Activated CD8-positive, alpha-beta memory T cell treated with anti-CD3 and anti-CD28 coated beads, Interleukin-2, amount 50 U/mL, for 1 hour (primary cell): ENCODE results near the gene HES5.
"Not testable (repeated sequence)": the region's sequence is repeated elsewhere in the genome, so short reads cannot be mapped to it uniquely, and the experiment has no call there.

Experiments
- DNase-seq: peaks from one replicate; pipeline ENCODE4 v3.0.0-alpha.2; 2020; ENCODE audit errors: extremely low read depth

HES5 gene

DNA sequence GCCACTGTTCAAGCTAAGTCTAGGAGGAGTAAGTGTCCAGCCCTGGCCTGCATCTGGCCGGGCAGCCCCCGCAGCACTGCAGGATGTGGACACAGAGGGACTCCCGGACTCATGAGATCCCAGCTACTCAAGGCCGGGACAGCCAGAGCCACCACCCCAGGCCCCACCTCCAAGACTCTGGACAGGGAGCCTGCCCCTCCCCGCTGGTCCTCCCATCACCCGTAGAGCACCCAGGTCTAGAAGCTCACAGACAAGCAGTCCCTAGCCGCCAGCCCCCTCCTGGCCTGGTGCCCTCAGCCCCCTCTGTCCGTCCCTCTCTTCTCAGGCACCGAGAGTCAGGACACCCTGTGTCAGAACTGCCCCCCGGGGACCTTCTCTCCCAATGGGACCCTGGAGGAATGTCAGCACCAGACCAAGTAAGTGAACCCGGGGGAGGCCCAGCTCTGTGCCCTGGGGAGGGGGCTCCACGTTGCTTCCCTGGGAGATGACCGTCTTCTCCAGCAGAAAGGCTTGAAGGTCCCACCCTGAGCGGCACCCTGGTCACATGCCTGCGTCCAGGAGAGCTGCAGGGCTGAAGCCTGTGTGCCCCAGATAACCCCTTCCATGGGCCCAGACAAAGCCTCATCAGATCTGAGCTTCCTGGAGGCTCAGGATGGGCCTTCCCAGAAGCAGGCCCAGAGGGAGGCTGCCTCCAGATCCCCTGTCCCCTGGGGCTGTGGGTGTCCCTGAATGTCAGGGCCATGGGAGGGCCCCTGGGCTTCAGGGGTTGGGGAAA, 30.4 kb upstream of the HES5 start:
- no peak for DNase-seq

DNA sequence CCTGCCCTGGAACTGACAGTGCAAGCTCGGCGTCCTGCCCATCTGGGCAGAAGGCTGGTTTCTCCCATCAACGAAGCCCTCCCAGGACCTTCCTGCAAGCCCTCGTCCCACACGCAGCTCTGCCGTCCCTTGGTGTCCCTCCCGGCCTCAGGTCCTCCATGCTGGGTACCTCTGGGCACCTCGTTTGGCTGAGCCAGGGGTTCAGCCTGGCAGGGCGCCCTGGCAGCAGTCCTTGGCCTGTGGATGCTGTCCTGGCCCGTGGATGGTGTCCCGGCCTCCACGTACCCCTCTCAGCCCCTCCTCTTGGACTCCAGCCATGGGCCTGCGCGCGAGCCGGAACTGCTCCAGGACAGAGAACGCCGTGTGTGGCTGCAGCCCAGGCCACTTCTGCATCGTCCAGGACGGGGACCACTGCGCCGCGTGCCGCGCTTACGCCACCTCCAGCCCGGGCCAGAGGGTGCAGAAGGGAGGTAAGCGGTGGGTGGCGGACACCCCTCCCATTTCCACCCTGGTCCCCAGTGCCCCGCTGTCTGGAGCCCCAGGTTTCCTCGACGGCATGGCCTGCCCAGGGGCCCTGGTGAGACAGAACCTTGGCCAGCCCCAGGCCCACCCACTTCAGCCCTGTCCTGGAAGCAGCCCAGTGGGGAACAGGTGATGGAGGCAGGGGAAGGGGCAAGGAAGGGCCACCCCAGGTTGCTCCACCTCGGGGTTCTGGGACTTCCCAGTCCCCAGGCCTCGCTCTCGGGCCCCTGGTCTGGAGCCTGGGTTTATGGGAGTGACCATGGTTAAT, 29.6 kb upstream of the HES5 start:
- DNase-seq: no peak

DNA sequence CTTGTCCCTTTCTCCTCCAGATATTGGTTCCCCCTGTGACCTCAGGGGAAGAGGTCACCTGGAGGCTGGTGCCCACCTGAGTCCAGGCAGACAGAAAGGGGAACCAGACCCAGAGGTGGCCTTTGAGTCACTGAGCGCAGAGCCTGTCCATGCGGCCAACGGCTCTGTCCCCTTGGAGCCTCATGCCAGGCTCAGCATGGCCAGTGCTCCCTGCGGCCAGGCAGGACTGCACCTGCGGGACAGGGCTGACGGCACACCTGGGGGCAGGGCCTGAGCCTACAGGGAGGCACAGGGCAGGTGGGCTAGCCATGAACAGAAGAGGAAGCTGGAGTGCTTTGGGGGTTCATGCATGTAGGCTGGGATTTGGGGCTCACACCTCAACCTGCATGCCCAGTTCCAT, 28.8 kb upstream of the HES5 start:
- no peak for DNase-seq

DNA sequence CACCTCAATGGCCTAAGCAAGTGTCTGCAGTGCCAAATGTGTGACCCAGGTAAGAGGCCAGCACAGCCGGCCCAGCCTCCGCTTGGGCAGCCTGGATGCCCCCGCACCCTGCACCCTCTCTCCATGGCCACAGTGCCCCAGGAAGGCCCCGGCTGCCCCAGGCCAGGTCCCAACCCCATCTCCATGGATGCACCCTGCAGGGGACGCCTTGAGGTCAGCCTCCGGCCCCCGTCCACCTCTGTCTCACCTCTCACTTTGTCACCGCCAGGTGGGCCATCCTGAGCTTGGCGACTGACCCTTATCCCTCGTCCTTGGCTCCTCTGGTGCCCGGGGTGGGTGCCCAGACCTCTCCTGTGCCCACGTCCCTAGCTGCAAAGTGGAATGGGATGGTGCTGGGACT, 28.4 kb upstream of the HES5 start:
- no peak for DNase-seq

DNA sequence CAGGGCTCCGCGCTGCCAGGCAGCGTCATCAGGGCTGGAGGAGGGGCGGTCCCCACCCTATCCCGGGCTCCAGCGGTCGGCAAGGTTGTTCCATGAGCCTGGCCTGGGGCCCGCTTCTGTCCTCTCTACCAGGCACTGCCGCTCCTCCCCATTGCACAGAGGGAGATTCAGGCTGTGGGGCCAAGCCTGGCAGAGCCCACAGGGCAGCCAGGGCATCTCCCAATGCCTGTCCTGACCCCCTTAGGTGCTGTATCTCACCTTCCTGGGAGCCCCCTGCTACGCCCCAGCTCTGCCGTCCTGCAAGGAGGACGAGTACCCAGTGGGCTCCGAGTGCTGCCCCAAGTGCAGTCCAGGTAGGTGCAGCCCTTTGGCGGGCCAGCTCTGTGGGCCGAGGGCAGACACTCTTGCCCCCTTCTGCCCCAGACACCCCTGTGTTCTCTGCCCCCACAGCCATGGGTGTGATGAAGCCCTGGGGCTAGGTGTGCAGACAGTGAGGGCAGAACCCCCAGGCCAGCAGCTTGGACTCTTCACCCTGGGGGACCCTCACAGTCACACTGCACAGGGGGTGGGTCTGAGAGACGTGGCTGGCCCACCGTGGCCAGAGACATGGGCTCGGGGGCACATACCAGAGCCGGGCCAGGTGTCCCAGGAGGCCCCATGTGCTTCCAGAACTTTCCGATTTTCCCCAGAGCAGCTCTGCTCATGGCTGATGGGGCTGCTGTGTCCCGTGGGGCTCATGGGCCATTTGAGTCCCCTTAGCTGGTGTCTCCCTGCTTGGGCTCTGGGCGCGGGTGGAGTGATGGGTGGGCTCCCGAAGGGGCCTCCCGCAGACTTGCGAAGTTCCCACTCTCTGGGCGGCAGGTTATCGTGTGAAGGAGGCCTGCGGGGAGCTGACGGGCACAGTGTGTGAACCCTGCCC, 27.7 kb upstream of the HES5 start:
- DNase-seq: no peak

DNA sequence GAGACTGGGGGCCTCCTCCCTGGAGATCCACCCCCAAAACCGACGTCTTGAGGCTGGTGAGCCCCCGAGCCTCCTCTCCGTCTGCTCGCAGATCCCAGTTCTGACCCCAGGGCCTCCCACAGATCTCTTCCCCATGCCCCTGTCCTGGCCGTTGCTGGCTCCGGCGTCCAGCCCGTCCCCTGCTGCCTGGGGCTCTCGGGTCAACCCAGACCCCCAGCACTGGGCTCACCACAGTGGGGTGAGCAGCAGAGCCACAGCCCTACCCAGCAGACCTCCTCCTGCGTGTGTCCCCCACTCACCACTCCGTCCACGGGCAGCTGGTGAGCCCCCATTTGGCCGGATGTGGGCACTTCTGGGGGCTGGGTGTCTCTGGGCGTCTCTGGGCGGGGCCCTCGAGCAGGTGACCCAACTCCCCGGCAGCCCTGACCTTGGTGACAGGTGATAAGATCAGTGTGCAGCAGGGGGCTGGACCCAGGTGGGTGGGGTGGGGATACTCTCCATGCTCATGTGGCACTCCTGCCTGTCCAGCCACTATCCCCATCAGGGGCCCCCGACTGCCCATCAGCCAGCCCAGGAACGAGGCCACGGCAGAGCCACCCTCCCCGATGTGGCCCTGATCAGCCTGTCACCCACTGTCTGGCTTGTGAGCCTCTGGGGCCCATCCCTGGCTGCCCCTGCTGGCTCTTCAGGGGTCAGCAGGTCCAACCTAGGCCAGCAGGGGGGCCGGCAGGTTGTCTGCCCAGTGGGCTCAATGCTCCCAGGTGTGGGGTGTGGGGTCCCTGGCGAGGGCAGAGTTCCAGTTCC, 26.8 kb upstream of the HES5 start:
- no peak for DNase-seq

DNA sequence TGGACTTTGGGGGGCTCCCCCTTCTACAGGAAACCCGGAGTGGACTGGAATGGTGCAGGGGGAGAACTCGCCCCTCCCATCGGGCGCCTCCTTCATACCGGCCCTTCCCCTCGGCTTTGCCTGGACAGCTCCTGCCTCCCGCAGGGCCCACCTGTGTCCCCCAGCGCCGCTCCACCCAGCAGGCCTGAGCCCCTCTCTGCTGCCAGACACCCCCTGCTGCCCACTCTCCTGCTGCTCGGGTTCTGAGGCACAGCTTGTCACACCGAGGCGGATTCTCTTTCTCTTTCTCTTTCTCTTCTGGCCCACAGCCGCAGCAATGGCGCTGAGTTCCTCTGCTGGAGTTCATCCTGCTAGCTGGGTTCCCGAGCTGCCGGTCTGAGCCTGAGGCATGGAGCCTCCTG, 26.2 kb upstream of the HES5 start, which contains the start of gene TNFRSF14:
TNFRSF14 (plus strand) TSS at position 95 of the 401 bp plus-strand sequence; CDS start at position 389, 294 bp downstream.
- no peak for DNase-seq

DNA sequence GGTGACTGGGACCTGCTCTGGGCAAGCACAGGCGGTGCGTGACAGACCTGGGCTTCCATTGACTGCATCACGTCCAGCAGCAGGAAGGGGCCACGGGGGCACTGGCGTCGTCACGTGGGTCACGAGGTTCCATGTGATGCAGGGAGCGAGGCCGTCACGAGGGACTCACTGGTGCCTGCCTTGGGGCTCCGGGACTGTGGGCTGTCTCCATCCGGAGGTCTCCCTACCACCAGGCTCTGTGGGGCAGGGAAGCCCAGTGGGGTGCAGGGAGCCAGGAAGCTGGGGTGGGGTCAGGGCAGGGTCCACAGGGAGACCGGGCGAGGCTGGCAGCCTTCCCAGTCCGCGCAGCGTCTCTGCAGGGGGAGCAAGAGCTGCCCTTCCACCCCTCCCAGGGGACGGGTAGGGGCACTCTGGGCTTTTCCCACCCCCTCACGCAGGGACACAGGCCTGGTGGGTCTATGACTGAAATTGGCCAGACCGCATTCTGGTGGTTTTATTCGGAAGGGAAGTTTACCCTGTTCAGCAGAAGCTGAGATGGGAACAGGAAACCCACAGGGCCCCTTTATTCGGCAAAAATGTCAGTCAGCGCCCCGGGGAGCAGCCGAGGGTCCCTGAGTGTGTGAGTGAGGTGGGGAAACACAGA, 25.7 kb upstream of the HES5 start:
- DNase-seq: no peak

DNA sequence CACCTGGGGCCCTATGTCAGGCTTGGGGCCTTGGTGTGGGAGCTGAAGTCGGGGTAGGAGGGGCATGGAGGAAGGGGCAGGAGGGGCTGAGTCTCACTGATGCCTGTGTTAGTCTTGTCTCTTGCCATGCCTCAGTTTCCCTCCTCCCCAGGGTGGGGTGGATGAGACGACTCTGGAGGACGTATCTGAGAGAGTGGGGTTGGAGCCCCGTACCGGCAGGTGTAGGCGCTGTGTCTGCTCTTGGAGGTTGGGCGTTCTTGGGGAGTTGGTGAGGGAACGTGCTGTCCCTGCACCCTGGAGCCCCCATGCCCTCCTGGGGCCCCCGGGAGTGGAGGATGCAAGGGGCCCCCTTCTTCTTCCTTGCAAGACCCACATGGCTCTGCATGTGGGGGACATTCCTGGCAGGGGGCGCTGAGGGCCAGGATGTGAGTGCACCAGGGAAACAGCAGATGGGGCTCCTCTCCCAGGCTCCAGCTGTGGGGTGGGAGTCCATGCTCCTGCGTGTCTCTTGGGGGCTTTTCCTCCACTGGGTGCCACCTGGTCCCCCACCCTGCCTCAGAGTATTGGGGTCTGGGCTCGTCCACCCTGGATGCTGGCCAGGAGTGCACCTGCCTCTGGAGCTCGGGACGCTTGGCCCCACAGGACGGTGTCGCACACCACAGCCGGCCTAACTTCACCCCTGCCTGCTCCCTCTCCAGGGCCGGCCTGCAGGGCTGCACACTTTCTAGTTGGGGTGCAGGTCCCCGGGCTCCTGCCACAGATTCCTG, 24.7 kb upstream of the HES5 start:
- DNase-seq: no peak

DNA sequence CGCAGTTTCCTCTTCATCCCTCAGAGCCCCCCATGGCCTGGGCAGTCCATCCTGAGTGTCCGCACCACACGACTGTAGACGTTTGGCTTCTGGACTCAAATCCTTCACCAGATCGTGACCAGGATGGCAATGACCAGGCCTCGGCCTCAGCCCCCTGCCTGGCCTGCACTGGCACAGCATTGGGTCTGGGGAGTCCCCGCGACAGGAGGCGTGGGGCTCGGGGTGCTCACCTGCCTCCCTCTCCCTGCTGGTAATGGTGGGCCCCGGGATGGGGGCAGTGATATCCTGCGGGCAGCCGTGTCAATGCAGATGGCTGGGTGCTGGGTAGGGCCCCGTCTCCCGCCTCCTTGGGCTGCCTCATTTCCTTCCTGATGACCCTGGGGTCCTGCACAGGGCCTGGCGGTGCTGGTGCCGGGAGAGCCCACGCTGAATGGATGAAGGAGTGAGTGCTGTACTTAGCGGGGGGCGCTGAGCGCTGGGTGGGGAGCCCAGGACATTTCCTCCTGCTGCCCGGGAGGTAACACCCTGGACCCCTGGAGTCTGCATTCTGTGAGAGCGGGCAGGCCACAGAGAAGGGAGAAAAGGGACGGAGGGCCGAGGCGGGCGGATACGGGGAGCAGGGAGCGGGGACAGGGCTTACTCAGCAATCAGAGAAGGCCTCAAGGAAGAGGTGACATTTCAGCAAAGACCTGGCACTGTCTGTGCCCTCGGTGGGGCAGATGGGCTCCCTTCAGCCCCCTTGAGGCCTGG, 24.0 kb upstream of the HES5 start:
- DNase-seq: no peak

DNA sequence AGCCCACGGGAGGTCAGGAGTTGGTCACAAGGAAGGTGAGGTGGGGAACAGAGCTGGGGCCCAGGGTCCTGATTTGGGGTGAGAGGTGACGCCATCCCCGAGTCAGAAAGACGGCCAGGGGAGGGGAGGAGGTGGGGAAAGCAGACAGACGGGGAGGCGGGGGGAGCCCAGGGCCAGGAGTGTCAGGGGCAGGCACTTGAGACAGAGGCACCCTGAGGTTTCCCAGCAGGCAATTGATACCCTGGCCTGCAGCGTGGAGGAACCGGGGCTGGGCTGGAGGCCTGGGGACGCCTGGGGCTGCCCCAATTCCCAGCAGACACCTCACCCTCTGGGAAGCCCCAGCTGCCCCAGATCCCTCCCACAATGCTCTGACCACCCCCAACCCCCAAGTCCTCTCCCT, 23.0 kb upstream of the HES5 start:
- not testable (repeated sequence) for DNase-seq

DNA sequence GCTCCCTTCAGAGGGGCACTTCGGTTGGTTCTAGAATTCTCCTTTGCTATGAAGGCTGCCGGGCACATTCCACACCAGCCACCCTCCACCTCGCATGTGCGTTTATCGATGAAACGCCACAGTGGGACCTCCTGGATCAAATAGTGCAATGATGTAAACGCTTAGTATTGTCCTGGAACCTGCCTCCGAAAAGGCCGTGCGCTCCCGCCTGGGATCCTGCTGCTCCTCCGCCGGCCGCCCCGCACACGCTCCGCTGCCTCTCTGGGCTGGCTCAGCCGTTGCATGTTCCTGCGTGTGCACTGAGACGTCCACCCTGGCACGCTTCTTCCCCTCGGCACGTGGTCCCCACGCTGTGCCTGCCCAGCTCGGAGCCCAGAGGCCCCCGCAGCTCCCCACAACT, 22.1 kb upstream of the HES5 start:
- DNase-seq: no peak

DNA sequence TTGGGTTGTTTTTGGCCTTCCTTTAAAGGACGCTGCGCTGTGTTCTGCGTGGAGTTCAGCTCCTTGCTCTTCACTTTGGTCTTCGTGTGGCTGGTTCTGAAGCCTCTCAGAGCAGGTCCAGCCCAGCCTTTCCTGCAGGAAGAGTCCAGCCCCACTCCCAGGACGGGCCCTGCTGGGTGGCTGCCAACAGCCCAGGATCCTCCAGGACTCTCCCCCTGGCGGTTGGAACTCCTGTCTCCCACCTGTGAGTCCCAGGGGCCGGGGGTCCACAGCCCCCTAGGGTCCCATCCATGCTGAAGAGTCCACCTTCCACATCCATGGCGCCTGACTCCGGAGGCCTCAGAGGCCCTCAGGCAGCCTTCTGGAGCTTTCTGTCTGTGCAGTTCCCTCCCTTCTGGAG, 21.5 kb upstream of the HES5 start:
- not testable (repeated sequence) for DNase-seq

DNA sequence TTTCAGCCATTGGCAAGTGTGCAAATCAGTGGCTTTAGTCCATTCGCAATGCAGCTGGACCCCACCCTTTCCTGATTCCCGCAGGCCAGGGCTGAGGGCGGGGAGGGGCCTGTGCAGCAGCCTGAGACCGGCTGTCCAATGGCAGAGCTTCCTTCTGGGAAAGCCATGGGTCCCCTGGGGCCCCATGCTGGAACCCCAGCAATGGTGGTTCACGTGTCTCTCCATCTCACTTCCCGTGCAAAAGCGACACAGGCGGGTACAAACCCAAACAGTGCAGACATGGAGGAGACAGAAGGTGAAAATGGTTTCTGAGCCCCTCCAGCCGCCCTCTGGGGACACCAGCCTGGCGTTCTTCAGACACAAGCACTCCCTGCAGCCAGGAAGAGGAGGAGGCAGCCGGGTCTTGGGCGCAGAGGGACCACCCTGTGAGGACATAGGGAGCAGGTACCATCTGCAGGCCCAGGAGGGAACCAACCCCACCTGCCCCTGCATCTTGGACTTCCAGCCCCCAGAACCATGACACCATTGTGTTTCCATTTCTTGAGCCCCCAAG, 20.3 kb upstream of the HES5 start:
- DNase-seq: not testable (repeated sequence)

DNA sequence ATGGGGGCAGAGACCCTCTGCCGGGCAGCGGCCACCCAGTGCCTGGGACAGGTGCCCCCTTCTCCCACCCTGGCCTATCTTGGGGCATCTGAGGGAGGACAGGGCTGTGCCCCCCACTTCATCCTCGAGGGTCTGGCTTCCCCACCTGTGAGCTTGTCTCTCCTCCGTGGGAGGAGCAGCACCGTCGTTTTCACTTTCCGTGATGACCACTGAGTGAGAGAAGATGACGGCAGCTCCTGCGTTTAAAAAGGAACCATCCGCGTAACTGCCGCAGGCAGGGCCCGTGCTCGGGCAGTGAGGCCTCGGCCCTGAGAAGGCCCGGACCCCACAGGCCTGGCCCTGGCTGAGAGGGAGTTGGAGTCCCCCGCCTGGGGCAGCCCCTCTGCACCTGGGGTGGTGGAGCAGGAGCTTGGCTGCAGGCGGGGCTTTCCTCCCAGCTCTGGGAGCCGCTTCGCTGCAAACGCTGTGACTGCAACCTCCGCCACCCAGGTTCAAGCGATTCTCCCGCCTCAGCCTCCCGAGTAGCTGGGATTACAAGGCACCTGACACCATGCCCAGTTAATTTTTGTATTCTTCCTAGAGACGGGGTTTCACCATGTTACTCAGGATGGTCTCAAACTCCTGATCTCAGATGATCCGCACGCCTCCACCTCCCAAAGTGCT, 19.4 kb upstream of the HES5 start:
- not testable (repeated sequence) for DNase-seq

DNA sequence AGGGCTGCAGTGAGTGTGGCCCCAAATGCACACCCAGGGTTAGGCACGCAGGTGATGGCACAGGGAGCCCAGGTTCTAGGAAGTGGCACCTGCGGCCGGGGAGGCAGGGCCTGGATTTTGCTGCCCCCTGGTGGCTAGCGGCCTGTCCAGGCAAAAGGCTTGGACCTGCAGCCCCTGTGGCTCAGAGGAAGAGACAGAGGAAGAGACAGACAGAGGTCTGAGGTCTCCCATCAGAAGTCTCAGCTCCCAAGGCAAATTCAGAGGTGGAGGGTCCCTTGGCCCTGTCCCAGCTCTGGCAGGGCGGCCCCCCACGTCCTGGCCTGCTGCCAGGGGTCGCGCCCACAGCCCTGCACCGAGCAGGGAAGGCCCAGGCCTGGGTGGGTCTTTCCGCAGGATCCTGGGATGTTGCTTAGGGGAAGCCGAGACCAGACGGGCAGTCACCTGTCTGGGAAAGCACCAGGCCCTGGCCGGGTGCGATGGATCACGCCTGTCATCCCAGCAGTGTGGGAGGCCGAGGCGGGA, 18.1 kb upstream of the HES5 start:
- peak; percentile 61 for DNase-seq

DNA sequence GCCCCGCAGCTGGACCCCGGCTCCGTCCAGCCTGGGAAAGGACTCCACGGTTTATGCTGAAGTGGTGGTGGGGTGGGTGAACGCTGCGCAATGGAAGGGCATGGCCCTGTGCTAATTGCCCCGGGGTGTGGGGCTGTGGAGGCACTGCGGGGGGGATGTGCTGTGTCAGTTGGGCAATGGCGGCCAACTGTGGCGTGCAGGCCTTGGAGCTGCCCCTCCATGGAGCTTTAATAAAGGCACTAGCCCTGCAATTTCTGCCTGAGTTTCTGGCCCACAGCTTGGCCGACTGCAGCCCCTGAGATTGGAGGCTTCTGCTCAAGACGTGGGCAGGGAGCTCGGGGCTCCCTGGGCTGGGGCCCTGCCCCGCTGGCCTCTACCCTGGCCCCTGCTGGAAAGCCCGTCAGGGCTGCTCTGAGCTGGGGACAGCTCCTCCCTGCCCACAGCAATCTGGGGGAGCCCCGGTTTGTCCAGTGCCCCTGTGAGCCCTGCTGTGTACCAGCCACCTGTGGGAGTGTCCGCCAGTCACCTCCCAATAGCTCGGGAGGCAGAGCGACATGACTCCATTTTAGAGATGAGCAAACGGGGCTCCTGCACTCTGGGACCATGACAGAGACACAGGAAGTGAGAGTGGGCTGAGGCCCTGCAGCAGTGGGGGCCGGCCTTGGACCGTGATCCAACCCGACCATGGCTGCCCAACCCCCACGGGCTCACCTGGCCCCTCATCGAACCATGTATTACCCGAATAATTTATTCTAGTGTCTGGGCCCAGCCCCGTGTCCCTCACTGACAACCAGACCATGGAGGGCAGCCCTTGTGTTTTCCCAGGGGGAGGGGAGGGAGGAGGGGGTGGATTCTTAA, 17.4 kb upstream of the HES5 start:
- DNase-seq: no peak
